ENCODE data around the gene ESR1.

- TF ChIP-seq EP300 (IDR thresholded peaks at IDR 0.05) (no peak), CTCF (IDR thresholded peaks at IDR 0.05) (no peak), POLR2A (IDR thresholded peaks at IDR 0.05) (no peak)
These were observed 339.8 kb downstream of the ESR1 start for GRCh38 chr6:152147269-152147668.
